NCI-H510A (cell line): ENCODE results near the gene SPAG7.
"Not testable (repeated sequence)": the region's sequence is repeated elsewhere in the genome, so short reads cannot be mapped to it uniquely, and the experiment has no call there.

Experiments
- DNase-seq: peaks from one replicate; lab custom pipeline; 2025; lab: John Stamatoyannopoulos, UW

SPAG7 gene

DNA sequence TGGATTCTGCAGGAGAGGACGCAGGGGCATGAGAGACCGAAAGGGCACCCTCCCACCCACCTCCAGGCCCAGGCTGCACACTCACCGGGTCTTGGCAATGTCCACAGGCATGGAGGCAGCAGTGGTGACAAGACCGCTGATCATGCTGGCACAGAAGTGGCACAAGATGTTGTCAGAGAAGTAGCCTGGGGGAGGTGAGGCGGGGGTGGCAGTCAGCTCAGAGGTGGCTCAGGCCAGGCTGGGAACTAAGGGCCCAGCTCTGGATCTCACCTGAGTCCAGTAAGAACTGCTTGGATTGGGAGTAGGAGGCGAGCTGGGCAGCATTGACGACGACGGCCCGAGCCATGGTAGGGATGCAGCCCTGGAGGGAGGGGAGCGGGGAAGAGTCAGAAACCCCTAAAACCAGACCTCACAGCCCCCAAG, 29.5 kb downstream of the SPAG7 start:
- no peak for DNase-seq

DNA sequence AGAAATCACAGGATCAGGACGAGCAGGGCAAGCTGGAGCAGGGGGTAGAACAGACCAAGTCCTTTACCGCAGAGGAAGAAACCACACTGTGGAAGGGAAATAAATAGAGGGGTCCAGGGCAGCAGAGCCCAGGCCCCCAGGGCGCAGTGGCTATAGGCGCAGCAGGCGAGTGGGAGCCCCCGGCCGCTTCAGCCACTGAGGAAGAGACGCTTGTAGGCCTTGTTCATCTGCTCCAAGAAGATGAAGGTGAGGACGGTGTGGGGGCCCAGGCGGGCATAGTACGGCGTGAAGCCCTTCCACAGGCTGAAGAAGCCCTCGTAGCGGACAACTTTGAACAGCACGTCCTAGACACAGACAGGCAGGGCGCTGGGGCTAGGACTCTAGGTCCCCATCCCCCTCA, 30.1 kb downstream of the SPAG7 start:
- DNase-seq: no peak

DNA sequence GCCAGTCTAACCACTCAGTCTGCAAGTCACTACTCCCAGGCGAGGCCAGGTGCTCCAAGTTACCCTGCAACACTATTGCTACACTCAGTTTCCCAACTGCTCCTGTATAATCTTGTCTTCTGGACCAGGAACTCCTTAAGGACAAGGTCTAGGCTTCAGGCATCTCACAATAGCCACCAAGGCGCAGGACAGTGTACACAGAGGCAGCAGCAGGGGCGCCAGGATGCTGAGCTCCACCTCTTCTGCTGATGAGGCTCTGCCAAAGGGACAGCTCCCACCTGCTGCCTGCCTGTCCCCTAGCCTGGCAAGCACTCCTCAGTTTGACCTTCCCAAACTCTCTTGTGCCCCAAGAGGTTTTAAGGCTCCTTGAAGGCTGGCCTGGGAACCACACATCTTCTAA, 31.2 kb downstream of the SPAG7 start:
- DNase-seq: no peak

DNA sequence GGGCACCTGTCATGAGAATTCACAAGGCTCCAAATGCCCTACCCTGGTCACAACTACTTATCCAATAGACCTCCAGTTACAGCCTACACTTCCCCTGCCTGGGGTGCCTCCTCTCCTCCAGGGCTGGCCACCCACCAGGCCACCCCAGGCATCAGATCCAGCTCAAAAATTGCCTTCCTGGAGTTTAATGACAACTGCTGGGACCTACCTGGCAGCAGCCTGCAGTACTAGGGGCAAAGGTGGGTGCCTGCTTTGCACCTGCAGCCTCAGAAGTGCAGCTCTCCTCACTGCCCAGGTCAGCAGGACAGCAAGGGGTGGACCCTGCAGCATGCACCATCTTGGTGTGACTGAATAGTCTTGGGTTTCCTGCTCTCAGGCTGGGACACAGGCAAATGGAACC, 32.0 kb downstream of the SPAG7 start:
- no peak for DNase-seq

DNA sequence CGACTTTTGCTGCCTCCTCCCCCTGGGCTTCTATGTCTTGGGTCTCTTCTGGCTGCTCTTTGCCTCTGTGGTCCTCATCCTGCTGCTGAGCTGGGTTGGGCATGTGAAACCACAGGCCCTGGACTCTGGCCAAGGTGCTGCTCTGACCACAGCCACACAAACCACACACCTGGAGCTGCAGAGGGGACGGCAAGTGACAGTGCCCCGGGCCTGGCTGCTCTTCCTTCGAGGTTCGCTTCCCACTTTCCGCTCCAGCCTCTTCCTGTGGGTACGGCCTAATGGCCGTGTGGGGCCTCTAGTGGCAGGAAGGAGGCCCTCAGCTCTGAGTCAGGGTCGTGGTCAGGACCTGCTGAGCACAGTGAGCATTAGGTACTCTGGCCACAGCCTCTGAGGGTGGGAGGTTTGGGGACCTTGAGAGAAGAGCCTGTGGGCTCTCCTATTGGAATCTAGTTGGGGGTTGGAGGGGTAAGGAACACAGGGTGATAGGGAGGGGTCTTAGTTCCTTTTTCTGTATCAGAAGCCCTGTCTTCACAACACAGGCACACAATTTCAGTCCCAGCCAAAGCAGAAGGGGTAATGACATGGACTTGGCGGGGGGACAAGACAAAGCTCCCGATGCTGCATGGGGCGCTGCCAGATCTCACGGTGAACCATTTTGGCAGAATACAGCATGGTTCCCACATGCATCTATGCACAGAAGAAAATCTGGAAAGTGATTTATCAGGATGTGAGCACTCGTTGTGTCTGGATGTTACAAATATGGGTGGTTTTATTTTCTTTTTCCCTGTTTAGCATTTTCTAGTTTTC, 33.2 kb downstream of the SPAG7 start:
- no peak for DNase-seq

DNA sequence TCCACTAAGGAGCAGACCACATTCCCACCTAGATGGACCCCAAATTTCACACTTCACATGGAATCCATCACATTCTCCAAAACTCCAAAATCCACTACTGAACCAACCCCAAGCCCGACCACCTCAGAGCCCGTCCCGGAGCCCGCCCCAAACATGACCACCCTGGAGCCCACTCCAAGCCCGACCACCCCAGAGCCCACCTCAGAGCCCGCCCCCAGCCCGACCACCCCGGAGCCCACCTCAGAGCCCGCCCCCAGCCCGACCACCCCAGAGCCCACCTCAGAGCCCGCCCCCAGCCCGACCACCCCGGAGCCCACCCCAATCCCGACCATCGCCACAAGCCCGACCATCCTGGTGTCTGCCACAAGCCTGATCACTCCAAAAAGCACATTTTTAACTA, 34.0 kb downstream of the SPAG7 start:
- no peak for DNase-seq

DNA sequence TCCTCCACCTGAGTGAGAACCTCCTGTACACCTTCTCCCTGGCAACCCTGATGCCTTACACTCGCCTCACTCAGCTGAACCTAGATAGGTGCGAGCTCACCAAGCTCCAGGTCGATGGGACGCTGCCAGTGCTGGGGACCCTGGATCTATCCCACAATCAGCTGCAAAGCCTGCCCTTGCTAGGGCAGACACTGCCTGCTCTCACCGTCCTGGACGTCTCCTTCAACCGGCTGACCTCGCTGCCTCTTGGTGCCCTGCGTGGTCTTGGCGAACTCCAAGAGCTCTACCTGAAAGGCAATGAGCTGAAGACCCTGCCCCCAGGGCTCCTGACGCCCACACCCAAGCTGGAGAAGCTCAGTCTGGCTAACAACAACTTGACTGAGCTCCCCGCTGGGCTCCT, 34.9 kb downstream of the SPAG7 start:
- DNase-seq: no peak

DNA sequence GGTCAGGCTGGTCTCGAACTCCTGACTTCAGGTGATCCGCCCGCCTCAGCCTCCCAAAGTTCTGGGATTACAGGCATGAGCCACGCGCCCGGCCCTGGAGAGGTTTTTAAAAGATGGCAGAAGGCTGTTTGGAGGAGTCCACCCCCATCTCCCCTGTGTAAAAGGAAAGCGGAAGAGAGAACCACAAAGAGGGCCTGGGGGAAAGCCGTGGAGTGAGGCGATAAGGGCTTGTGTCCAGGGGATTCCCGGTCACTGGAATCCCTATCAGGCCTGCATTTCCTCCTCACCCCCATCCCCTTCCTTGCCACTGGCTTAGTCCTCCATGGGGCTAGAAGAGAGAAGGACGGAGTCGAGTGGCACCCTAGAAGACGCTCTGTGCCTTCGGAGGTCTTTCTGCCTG, 35.7 kb downstream of the SPAG7 start, which contains the start of gene GP1BA:
GP1BA (plus strand) TSS at position 315 of the 400 bp plus-strand sequence. CDS start 328 bp downstream, outside the sequence.
- no peak for DNase-seq

DNA sequence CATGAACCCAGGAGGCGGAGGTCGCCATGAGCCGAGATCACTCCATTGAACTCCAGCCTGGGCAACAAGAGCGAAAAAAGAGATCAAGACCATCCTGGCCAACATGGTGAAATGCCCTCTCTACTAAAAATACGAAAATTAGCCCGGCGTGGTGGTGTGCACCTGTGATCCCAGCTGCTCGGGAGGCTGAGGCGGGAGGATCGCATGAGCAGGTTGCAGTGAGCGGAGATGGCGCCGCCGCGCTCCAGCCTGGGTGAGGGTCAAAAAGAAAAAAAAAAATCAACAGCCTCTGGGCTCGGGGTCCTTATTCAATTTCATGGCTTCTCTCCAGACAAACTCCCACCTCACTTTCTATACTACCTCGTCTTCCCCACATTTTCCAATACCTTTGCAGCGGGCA, 38.7 kb downstream of the SPAG7 start:
- no peak for DNase-seq

DNA sequence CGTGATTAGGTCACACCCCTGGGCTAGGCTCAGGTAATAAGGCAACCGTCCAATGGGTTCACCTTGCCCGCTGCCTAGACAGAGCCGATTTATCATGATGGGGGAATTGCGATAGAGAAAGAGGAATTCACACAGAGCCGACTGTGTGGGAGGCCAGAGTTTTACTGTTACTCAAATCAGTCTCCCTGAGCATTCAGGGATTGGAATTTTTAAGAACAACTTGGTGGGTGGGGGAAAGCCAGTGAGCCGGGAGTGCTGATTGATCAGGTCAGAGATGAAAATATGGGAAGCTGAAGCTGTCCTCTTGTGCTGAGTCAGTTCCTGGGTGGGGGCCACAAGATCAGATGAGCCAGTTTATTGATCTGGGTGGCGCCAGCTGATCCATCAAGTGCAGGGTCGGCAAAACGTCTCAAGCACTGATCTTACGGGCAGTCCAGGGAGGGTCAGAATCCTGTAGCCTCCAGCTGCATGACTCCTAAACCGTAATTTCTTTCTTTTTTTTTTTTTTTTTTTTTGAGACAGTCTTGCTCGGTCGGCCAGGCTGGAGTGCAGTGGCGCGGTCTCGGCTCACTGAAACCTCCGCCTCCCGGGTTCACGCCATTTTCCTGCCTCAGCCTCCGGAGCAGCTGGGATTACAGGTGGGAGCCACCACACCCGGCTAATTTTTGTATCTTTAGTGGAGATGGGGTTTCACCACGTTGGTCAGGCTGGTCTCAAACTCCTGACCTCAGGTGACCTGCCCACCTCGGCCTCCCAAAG, 40.9 kb downstream of the SPAG7 start:
- DNase-seq: not testable (repeated sequence)

DNA sequence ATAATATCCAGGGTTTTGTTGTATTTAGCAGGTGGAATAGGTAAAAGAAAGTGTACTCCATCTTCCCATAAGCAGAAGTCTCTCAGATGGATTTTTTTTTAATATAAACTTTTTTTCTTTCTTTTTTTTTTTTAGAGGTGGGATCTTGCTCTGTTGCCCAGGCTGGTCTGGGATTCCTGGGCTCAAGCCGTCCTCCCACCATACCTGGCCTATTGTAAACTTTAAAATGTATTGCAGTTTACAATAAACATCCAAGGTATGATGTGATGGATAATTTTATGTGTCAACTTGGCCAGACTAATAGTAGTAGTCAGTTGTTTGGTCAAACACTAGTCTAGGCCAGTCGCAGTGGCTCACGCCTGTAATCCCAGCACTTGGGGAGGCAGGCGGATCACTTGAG, 46.3 kb downstream of the SPAG7 start:
- DNase-seq: no peak

DNA sequence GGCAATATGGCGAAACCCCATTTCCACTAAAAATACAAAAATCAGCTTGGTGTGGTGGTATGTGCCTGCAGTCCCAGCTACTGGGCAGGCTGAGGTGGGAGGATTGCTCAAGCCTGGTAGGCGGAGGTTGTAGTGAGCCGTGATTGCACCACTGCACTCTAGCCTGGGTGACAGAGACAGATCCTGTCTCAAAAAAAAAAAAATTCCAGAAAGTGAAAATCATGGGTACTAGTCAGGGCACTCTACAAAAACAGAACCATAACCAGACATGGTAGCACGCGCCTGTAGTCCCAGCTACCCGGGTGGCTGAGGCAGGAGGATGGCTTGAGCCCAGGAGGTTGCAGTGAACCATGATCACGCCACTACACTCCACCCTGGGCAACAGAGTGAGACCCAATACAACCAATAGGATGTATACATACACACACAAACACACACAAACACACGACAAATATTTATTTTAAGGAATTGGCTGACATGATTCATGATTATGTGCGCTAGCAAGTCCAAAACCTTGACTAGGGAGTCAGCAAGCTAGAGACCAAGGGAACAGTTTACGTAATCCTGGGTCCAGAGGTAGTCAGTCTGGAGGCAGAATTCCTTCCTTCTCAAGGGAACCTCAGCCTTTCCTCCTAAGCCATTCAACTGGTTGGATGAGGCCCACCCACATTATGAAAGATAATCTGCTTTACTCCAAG, 47.1 kb downstream of the SPAG7 start:
- no peak for DNase-seq

DNA sequence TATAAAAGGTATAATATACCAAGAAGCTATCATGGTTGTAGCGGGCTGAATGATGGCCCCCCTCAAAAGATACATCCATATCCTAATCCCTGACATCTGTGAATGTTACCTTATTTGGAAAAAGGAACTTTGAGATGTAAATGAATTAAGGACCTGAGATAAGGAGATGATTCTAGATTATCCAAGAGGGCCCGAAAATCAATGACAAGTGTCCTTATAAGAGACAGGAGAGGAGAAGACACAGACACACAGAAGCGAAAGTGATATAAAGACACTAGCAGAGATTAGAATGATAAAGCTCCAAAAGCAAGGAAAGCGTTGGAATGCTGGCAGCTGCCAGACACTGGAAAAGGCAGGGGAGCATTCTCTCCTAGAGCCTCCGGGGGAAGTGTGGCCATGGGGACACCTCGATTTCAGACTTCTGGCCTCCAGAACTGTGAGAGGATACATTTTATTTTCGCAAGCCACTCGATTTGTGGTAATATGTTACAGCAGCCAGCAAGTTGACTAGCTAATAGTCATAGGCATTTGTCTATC, 48.0 kb downstream of the SPAG7 start:
- no peak for DNase-seq

DNA sequence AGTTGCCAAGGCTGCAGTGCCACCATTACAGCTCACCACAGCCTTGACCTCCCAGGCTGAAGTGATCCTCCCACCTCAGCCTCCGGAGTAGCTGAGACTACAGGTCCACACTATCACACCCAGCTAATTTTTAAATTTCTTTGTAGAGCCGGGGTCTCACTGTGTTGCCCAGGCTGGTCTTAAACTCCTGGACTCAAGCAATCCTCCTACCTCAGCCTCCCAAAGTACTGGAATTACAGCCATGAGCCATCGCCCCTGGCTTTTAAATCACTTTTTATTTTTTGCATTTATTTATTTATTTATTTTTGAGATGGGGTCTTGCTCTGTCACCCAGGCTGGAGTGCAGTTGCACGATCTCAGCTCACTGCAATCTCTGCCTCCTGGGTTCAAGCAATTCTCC, 53.1 kb downstream of the SPAG7 start:
- not testable (repeated sequence) for DNase-seq

DNA sequence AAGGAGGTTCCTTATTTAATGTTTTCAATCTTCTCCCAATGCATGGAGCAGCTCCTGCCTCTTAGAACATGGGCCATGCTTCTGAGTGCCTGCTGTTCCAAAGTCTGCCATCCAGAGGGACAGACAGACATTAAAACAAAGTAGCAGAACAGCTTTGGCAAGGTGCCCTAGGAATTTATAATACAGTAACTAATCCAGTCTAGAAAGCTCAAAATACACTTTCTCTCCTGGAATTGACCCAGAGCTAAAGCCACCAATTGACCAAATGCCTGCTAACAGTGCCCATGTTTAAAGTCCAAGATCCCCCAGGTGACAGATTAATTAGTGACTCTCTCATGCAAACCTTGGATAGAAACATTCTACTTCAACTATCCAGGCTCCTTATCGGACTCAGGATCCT, 53.6 kb downstream of the SPAG7 start:
- no peak for DNase-seq
